Thyroid gland (tissue), 4 donors: ENCODE measurements around the gene SAE1.

Source experiments
- POLR2A ChIP-seq, 2 donors: fragments of 450-650 bp; IDR thresholded peaks; one replicate each; pipeline ENCODE4 v1.6.1; 2017; ENCODE audit warnings: antibody characterized with exemption in 2 of 2, mild to moderate bottlenecking in 2 of 2, moderate library complexity in 1 of 2
- TF ChIP-seq, protein P1 (sequence below), 6 experiments: fragments of 200-600 bp in 3 of 6; fragments of 450-650 bp in 3 of 6; sonication (generic) in 3 of 6; IDR thresholded peaks; one replicate each; pipeline ENCODE4 v1.5.1; 2016 to 2019; ENCODE audit warnings: antibody characterized with exemption in 6 of 6, mild to moderate bottlenecking in 2 of 6, inconsistent platforms in 1 of 6, moderate library complexity in 1 of 6

DNA sequence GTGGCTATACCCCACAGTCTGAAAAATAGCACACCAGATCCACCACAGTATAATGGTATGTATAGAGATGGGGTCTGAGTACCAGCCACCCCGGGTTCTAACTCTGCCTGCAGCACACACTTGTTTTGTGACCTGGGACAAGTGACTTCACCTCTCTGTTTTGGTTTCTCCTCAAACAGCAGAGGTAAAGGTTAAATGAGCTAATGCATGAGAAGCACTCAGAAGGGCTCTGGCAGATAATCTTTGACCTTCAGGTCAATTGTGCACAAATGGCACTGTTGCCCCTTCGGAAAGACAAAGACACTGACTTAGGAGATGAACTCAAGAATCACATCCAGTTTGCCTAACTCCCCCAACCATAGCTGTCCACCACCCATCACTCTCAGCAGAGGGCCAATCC is 24.8 kb upstream of the SAE1 start:
- TF ChIP-seq, protein P1, sequence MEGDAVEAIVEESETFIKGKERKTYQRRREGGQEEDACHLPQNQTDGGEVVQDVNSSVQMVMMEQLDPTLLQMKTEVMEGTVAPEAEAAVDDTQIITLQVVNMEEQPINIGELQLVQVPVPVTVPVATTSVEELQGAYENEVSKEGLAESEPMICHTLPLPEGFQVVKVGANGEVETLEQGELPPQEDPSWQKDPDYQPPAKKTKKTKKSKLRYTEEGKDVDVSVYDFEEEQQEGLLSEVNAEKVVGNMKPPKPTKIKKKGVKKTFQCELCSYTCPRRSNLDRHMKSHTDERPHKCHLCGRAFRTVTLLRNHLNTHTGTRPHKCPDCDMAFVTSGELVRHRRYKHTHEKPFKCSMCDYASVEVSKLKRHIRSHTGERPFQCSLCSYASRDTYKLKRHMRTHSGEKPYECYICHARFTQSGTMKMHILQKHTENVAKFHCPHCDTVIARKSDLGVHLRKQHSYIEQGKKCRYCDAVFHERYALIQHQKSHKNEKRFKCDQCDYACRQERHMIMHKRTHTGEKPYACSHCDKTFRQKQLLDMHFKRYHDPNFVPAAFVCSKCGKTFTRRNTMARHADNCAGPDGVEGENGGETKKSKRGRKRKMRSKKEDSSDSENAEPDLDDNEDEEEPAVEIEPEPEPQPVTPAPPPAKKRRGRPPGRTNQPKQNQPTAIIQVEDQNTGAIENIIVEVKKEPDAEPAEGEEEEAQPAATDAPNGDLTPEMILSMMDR (IDR thresholded peaks at IDR 0.05) = no peak
- TF ChIP-seq POLR2A (IDR thresholded peaks at IDR 0.05) = no peak
